Measurements from ENCODE around the gene SLC6A11.

- no peak for TF ChIP-seq POLR2A (IDR thresholded peaks at IDR 0.05)
- TF ChIP-seq CTCF (IDR thresholded peaks at IDR 0.05) = no peak
- TF ChIP-seq EP300 (IDR thresholded peaks at IDR 0.05) = no peak
These were observed 10.0 kb upstream of the SLC6A11 start for GRCh38 chr3:10806006-10806405.
